Left ventricle myocardium inferior (tissue), 1 donor: ENCODE results near the gene CDH4. TPM values are rescaled to one million over a fixed set of nuclear protein-coding genes. Genes with fewer than 3 reads are reported as not detected.

Experiments
- DNase-seq: peaks from one replicate; pipeline ENCODE4 v3.0.0-alpha.2; 2020
- H3K27ac ChIP-seq: fragments of 200-600 bp; replicated peaks from 2 replicates; pipeline ENCODE4 v1.8.0; 2021
- H3K27me3 ChIP-seq: fragments of 200-600 bp; 2 replicates; pipeline ENCODE4 v1.8.0; 2021; ENCODE audit warnings: low read depth
- H3K36me3 ChIP-seq: fragments of 200-600 bp; 2 replicates; pipeline ENCODE4 v1.8.0; 2021
- H3K4me1 ChIP-seq: fragments of 200-600 bp; 2 replicates; pipeline ENCODE4 v1.8.0; 2021
- H3K4me3 ChIP-seq: fragments of 200-600 bp; 2 replicates; pipeline ENCODE4 v1.8.0; 2021; ENCODE audit warnings: mild to moderate bottlenecking, moderate library complexity
- H3K9me3 ChIP-seq: fragments of 200-600 bp; replicated peaks from 2 replicates; pipeline ENCODE4 v1.8.0; 2021
- intact Hi-C: fragments of 100-400 bp; cut with micrococcal nuclease; formaldehyde crosslinking; loops from one replicate; pipeline ENCODE4 v1.11.0; 2022
- total RNA-seq: library from RNA; stranded (reverse); fragmentation: NEBNext Ultra II Directional; extraction: Animal tissue kit (Norgen Biotek cat#: 25700); gene quantifications from one replicate; pipeline ENCODE4 v1.2.1, GENCODE V29; 2021
- TF ChIP-seq, protein P1 (sequence below): fragments of 200-600 bp; IDR thresholded peaks from 2 replicates; pipeline ENCODE4 v1.8.0; 2021; ENCODE audit warnings: antibody characterized with exemption, mild to moderate bottlenecking, borderline replicate concordance
- donor health status: DM: no; HTN: yes; CAD: no; lungs with severe emphysema.

Gene CDH4
- total RNA-seq, 1 donor from 2014 or later, result 0.05 TPM

DNA sequence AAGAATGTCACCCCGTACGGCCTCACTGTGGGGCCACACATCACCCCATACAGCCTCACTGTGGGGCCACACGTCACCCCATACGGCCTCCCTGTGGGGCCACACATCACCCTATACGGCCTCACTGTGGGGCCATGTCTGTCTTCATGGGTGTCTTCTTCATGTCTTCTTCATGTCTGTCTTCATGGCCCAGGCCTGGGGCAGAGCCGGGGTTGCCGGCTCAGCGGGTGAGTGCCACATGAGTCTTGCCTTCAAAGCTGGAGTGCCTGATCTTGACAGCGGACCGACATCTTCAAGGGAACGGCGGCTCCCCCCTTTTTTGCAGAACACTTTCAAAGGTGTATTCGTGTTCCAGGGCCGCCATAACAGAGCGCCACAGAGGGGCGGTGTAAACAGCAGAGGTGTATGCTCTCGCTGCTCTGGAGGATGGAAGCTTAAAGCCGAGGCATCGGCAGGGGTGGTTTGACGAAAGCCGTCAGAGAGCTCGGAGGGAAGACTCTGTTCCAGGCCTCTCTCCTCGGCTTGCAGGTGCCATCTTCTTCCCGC lies 448.6 kb downstream of the CDH4 start:
- peaks cover 35% of the 10 kb centered on the region for H3K27me3 ChIP-seq
- H3K4me1 ChIP-seq, result peaks cover 4% of the 10 kb centered on the region
- TF ChIP-seq, protein P1, sequence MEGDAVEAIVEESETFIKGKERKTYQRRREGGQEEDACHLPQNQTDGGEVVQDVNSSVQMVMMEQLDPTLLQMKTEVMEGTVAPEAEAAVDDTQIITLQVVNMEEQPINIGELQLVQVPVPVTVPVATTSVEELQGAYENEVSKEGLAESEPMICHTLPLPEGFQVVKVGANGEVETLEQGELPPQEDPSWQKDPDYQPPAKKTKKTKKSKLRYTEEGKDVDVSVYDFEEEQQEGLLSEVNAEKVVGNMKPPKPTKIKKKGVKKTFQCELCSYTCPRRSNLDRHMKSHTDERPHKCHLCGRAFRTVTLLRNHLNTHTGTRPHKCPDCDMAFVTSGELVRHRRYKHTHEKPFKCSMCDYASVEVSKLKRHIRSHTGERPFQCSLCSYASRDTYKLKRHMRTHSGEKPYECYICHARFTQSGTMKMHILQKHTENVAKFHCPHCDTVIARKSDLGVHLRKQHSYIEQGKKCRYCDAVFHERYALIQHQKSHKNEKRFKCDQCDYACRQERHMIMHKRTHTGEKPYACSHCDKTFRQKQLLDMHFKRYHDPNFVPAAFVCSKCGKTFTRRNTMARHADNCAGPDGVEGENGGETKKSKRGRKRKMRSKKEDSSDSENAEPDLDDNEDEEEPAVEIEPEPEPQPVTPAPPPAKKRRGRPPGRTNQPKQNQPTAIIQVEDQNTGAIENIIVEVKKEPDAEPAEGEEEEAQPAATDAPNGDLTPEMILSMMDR, result no peak
- intact Hi-C loops, result no loop called here
- H3K4me3 ChIP-seq, result no peak overlapping the region
- no peak overlapping the region for H3K27ac ChIP-seq
- no peaks in the 10 kb centered on the region for H3K36me3 ChIP-seq
- DNase-seq, result no peak
- no peaks in the 10 kb centered on the region for H3K9me3 ChIP-seq

DNA sequence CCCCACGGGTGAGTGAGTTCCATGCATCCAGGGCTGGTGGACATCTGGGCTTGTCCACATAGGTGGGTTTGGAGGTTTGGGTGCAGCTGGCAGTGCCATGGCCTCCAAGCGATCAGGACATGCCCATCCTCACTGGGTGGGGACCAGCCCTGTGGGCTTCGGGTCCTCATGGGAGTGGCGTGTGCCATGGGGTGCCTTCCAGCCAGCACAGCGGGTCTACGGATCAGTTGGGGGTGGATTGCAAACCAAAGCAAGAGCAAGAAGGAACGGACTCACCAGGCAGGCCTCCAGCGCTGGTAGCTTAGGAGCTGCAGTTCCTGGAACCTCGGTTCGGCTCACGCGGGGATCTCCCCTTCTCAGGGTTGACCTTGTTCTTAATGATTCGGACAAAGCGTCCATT lies 449.3 kb downstream of the CDH4 start:
- Histone ChIP-seq H3K9me3 (no peaks in the 10 kb centered on the region), H3K4me3 (no peak overlapping the region), H3K27me3 (peaks cover 32% of the 10 kb centered on the region), H3K27ac (no peak overlapping the region), H3K4me1 (peaks cover 4% of the 10 kb centered on the region), H3K36me3 (no peaks in the 10 kb centered on the region)
- DNase-seq, result no peak
- intact Hi-C loops, result no loop called here
- TF ChIP-seq, protein P1, result no peak

- TF ChIP-seq, protein P1, result no peak
- peaks cover 4% of the 10 kb centered on the region for H3K4me1 ChIP-seq
- peaks cover 32% of the 10 kb centered on the region for H3K27me3 ChIP-seq
- DNase-seq, result no peak
- no peaks in the 10 kb centered on the region for H3K9me3 ChIP-seq
- H3K36me3 ChIP-seq, result no peaks in the 10 kb centered on the region
- H3K4me3 ChIP-seq, result no peak overlapping the region
- H3K27ac ChIP-seq, result no peak overlapping the region
- intact Hi-C loops, result no loop called here
Measured at GRCh38 chr20:61701802-61702201, 449.7 kb downstream of the CDH4 start.

DNA sequence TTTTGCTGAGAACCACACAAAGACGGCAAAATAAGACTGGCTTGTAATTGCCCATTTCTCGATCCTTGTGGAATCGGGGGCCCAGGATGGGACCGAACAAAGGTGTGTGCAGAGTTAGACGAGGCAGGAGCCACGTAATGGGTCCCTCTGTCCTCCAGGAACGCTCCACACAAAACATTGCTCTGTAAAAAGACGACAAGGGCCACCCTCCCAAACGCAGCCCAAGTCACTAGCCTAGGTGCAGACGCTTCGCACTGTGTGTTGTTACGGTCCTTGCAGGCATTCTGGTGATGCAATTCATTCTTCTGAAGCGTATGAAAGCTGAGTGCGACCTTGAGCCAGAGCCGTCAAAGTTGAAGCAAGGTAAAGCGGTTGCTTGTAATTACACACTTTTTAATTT lies 450.2 kb downstream of the CDH4 start:
- intact Hi-C loops, result no loop called here
- DNase-seq, result no peak
- H3K9me3 ChIP-seq, result no peaks in the 10 kb centered on the region

DNA sequence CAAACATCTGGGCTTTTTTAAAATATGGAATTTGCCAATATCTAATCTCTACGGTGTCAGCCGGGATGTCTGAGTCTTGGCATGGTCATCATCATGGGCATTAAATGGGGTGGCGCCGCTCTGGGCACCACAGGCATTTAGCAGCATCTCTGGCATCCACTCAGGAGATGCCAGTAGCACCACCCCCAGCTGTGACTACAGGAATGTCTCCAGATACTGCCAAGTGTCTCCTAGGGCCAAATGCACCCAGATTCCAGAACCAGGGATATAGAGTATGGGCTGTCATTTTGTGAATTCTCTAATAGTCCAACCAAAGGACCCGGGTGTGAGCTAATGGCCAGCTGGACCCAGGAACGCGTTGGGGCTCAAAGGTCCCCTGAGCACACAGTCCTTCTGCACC lies 452.6 kb downstream of the CDH4 start:
- Histone ChIP-seq H3K27me3 (peaks cover 33% of the 10 kb centered on the region), H3K4me3 (no peak overlapping the region), H3K9me3 (no peaks in the 10 kb centered on the region), H3K4me1 (no peaks in the 10 kb centered on the region), H3K27ac (no peak overlapping the region), H3K36me3 (no peaks in the 10 kb centered on the region)
- DNase-seq, result no peak
- TF ChIP-seq, protein P1, result no peak
- intact Hi-C loops, result no loop called here

More for the DNA sequence above, 450.2 kb downstream of the CDH4 start:
- H3K27me3 ChIP-seq, result peaks cover 30% of the 10 kb centered on the region
- no peak overlapping the region for H3K4me3 ChIP-seq
- peaks cover 4% of the 10 kb centered on the region for H3K4me1 ChIP-seq
- H3K36me3 ChIP-seq, result no peaks in the 10 kb centered on the region
- TF ChIP-seq, protein P1, result no peak
- no peak overlapping the region for H3K27ac ChIP-seq
